Tongue (tissue), 3 donors: ENCODE measurements around the gene HLCS. TPM values are rescaled to one million over a fixed set of nuclear protein-coding genes. Genes with fewer than 3 reads are reported as not detected.

ENCODE experiments used
- DNase-seq: peaks from one replicate; pipeline ENCODE4 v3.0.0-alpha.2; 2015
- small RNA-seq: library from RNA; depleted of rRNA; stranded (forward); fragments of <200 nt; gene quantifications from one replicate; pipeline ENCODE3, GENCODE V24; 2014; ENCODE audit warnings: low replicate concordance
- total RNA-seq: library from RNA; depleted of rRNA; stranded (reverse); fragments of >200 nt; gene quantifications from one replicate; pipeline ENCODE4 v1.2.3, GENCODE V29; 2014

Gene HLCS
- total RNA-seq, 1 donor from 2014 or later, result 30.0 TPM

DNA sequence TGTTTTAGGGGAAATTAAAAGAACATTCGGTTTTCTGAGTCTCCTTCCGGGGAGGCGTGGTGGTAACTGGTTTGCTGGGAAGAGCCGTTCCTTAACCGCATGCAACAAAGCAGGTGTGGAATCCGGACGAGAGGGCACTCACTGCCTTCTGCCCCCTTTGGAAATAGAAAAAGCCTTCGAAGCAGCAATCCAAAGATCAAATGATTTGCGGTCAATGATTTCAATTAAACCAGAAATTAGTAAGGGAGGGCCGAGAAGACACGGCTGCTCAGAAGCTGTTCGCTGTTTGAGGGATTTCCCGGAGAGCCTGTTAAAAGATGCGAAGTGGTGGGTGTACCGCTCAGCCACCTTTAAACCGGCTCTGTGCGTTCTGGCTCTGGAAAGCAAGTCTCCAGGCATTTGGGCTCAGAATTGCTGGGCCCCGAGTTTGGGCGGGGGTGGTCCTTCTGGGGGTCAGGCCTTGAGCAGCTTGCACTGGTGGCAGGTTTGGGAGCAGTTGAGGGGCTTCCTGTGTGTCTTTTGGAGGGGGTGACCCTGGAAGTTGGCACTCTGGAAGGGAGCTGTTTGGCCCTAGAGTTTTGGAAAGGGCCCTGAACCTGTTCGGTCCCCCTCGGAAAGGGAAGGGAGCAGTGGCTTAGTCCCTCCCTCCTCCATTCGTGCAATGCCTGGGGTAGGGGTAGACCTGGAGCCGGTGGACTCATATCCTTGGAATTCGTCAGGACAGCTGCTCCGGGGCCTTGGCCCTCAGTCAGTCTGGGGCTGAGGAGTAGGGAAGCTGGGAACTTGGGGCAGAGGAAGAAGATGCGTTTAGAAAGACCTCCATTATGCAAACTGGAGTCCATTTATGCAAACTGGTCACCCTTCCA, 264.5 kb downstream of the HLCS start:
- DNase-seq, result no peak

DNA sequence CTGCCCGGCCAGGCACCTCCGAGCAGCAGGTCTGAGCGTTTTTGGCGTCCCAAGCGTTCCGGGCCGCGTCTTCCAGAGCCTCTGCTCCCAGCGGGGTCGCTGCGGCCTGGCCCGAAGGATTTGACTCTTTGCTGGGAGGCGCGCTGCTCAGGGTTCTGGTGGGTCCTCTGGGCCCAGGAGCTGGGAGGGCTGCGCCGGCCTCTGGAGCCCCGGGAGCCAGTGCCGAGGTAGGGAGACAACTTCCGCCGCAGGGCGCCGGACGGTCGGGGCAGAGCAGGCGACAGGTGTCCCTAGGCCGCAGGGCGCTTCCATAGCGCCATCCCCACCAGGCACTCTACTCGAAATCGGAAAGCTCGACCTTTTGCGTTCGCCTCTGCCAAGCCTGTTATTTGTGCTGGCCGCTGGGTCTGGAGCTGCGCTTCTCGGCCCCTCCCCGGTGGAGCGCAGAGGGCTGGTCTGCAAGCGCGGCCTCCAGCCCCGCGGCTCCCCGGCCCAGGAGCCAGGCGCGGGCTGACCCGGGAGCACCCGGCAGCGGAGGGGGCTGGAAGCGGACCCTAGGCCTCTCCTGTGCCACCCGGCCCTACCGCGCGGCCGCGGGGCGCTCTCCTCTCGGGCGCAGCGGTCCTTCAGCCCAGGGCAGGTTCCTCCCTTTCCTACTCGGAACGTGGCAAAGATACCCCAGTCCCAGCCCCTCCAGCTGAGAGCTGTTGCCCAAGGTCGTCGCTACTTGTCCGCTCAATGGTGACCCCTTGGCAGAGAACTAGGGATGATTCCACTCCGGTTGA, 265.3 kb downstream of the HLCS start:
- no peak for DNase-seq

Small RNA genes within 50 kb of the gene (small RNA-seq; reads per million reads assigned to genes)
- gene RF00019 (not detected), gene RNA5SP491 (0.11 reads per million)

Other genes with a start within 250 kb of the HLCS start
- gene RIPPLY3, start 40.0 kb upstream of the HLCS start, total RNA-seq, result 0.72 TPM
- 10.4 TPM for gene PIGP, start 106.4 kb upstream of the HLCS start, total RNA-seq
- gene TTC3, start 106.6 kb upstream of the HLCS start, total RNA-seq, result 339 TPM